ENCODE data around the gene CARMIL3.
"Not testable (repeated sequence)": the region's sequence is repeated elsewhere in the genome, so short reads cannot be mapped to it uniquely, and the experiment has no call there.

Gene CARMIL3, protein sequence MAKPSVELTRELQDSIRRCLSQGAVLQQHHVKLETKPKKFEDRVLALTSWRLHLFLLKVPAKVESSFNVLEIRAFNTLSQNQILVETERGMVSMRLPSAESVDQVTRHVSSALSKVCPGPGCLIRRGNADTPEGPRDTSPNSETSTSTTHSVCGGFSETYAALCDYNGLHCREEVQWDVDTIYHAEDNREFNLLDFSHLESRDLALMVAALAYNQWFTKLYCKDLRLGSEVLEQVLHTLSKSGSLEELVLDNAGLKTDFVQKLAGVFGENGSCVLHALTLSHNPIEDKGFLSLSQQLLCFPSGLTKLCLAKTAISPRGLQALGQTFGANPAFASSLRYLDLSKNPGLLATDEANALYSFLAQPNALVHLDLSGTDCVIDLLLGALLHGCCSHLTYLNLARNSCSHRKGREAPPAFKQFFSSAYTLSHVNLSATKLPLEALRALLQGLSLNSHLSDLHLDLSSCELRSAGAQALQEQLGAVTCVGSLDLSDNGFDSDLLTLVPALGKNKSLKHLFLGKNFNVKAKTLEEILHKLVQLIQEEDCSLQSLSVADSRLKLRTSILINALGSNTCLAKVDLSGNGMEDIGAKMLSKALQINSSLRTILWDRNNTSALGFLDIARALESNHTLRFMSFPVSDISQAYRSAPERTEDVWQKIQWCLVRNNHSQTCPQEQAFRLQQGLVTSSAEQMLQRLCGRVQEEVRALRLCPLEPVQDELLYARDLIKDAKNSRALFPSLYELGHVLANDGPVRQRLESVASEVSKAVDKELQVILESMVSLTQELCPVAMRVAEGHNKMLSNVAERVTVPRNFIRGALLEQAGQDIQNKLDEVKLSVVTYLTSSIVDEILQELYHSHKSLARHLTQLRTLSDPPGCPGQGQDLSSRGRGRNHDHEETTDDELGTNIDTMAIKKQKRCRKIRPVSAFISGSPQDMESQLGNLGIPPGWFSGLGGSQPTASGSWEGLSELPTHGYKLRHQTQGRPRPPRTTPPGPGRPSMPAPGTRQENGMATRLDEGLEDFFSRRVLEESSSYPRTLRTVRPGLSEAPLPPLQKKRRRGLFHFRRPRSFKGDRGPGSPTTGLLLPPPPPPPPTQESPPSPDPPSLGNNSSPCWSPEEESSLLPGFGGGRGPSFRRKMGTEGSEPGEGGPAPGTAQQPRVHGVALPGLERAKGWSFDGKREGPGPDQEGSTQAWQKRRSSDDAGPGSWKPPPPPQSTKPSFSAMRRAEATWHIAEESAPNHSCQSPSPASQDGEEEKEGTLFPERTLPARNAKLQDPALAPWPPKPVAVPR (N-terminal part only)

GRCh38 chr14:24051789-24052655 is at the start of gene CARMIL3:
Gene CARMIL3, plus strand, starts transcription at chr14:24052009. Its CDS starts 145 bp downstream, at chr14:24052154.
- peak; percentile 39 to 40 for DNase-seq

DNA sequence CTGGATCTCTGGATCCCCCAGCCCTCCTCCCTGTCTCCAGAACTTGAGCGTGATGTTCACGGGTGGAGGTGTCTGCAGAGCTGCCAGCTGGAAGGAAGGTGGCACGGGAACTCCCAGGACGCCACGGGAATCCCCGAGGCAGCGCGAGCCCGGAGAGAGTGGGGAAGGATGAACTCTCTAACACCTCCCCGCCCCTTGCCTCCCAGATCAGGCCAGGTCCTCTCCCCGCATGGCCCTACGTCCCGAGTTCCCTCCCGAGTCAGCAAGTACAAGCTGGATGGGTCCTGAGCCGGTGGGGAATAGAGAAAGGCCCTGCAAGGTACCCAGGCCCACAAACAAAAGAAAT is 45.4 kb upstream of the CARMIL3 start:
- not testable (repeated sequence) for DNase-seq

- peak; percentile 36 to 39 for DNase-seq
These were observed 44.8 kb upstream of the CARMIL3 start for GRCh38 chr14:24006817-24007652.

DNA sequence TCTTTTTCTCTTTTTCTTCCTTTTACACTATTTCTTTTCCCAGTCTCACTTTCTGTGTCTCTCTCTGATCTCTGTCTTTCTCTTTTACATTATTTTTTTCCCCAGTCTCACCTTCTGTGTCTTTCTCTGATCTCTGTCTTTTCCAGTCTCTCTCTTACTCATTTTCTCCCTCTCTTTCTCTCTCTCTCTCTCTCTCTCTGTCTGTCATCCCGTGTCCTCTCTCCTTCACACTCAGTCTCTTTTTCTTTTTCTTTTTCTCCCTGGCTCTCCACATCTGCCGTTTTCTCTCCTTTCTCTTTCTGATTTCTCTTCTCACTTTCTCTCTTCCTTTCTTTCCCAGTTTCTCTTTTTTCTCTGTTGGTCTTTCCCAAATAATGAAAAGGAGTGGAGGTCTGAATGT is 40.8 kb upstream of the CARMIL3 start:
- no peak for DNase-seq

GRCh38 chr14:24012726-24013273 is 39.0 kb upstream of the CARMIL3 start:
- DNase-seq = not testable (repeated sequence)

DNA sequence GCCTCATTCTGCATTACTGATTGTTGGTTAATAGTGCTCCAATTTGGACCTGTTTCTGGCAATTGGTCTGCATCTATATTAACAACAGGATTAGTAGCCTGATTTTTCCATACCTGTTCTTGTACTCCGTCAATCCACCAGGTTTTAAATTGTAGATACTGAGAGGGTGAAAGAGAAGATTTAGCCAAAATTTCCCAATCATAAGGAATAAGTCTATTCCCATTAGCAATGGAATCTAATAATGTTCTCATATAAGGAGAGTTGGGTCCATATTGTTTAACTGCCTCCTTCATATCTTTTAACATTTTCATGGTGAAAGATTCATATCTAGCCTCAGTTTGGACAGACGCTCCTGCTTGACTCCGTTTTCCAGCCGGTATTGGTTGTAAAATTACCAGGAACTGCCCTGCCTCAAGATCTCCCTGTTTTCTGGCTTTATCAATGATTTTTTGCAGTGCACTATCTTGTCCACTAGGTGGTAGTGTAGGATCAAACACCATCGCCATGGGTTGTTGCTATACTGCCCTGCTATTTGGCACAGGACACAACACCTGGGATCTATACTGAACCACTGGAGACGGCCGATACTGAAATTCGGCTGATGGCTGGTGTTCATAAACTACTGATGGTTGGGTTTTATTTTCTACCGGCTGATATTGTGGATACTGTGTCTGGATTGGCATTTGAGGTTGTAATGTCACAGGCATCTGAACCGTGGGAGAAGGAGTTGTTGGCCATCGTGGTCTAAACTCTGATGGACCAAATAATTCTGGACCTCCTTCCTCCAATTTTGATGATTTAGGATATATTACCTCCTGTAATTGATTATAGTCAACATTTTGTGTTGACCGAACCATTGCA is 37.9 kb upstream of the CARMIL3 start:
- DNase-seq = peak; percentile 16 to 35

GRCh38 chr14:24015745-24016144 is 36.1 kb upstream of the CARMIL3 start:
- DNase-seq = not testable (repeated sequence)

DNA sequence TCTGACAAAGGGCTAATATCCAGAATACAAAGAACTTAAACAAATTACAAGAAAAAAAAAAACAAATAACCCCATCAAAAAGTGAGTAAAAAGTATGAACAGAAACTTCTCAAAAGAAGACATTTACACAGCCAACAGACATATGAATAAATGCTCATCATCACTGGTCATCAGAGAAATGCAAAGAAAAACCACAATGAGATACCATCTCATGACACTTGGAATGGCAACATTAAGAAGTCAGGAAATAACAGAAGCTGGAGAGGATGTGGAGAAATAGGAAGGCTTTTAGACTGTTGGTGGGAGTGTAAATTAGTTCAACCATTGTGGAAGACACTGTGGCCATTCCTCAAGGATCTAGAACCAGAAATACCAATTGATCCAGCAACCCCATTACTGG is 32.8 kb upstream of the CARMIL3 start:
- not testable (repeated sequence) for DNase-seq

GRCh38 chr14:24019944-24020343 is 31.9 kb upstream of the CARMIL3 start:
- not testable (repeated sequence) for DNase-seq

- DNase-seq = not testable (repeated sequence)
These were observed 31.3 kb upstream of the CARMIL3 start for GRCh38 chr14:24020520-24020919.

GRCh38 chr14:24024939-24025418 is 26.8 kb upstream of the CARMIL3 start:
- not testable (repeated sequence) for DNase-seq

DNA sequence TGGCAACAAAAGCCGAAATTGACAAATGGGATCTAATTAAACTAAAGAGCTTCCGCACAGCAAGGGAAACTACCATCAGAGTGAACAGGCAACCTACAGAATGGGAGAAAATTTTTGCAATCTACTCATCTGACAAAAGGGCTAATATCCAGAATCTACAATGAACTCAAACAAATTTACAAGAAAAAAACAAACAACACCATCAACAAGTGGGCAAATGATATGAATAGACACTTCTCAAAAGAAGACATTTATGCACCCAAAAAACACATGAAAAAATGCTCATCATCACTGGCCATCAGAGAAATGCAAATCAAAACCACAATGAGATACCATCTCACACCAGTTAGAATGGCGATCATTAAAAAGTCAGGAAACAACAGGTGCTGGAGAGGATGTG is 22.1 kb upstream of the CARMIL3 start:
- DNase-seq = not testable (repeated sequence)

DNA sequence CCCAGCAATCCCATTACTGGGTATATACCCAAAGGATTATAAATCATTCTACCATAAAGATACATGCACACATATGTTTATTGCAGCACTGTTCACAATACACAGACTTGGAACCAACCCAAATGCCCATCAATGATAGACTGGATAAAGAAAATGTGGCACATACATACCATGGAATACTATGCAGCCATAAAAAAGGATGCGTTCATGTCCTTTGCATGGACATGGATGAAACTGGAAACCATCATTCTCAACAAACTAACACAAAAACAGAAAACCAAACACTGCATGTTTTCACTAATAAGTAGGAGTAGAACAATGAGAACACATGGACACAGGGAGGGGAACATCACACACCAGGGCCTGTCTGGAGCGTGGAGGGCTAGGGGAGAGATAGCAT is 20.5 kb upstream of the CARMIL3 start:
- not testable (repeated sequence) for DNase-seq

DNA sequence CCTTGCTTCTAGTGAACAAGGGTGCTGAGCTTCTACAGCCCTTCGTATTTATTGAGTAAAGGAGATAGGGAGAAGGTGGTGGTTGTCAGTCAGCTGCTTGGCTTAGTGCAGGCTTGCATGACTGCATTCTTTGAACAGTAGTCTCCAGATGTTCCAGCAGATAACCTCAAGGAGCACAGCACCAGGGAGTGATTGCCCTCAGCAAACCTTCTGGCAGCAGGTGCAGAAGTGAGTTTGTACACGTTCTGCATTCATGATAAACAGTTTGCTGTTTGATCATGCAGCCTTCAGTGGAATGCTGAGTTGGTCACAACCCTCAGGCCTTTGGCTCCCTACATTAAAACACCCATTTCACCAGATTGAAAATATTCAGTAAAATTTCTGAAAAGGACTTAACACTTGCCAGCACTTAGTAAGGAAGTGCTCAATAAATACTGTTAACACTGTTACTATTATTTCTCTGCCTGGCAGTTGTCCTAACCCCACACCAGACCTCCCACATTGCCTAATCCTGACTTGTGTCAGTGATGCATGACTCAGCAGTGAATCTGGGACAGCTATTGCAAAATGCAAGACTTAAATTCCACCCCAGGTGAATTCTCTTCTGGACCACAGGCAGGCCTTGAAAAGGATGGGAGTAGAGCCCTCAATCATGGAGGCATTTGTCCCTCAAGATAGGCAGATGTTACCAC is 18.9 kb upstream of the CARMIL3 start:
- DNase-seq = no peak

GRCh38 chr14:24035769-24036168 is 16.0 kb upstream of the CARMIL3 start:
- DNase-seq = not testable (repeated sequence)

DNA sequence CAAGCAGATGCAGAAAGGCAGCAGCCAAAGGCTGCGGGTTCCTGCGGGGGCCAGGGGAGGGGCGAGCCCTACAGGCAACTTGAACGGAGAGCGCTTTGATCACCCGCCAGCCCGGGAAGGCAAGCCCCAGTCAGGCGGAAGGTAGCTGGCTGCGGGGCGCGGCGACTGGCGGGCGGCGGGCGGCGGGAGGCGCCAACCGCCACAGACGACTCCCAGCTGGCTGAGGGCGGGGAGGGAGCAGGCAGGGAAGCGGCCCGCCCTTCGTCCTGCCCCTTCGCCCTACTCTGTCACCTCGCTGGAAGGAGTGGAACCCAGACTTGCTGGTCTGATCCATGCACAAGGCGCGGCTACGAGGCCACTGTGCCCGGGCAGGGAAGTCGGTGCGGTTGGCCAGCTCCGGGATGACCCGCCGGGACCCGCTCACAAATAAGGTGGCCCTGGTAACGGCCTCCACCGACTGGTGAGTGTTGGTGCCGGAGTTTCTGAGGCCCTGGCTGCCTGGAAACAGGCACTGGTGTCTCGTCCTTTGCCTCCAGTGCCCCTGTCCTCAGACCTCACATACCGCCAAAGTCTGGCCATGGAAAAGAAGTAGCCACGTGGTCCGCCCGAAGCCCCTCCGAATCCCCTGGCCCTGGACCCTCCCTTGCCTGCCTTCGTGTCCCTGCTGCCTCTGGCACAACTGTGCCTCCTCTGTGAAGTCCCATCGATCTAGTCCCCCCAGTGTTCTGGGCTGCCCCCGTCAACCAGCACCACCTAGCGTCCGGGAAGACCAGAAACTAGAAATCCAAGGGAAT is 15.4 kb upstream of the CARMIL3 start:
- DNase-seq = peak; percentile 56 to 58

- DNase-seq = not testable (repeated sequence)
These were observed 14.7 kb upstream of the CARMIL3 start for GRCh38 chr14:24036963-24037657.
